ENCODE results near the gene CX3CR1. TPM values are rescaled to one million over a fixed set of nuclear protein-coding genes. Genes with fewer than 3 reads are reported as not detected.

The CX3CR1 gene
- total and polyA plus RNA-seq, 2 of the 4 experiments (the other 2 are of a cell fraction) = not detected

GRCh38 chr3:39221141-39221530 lies 58.7 kb downstream of the CX3CR1 start:
- Histone ChIP-seq H3K36me3 (ENCODE audit: control insufficient read depth, insufficient read depth, low read length) (no peaks in the 10 kb centered on the region), H3K27ac (ENCODE audit: insufficient read depth, low read length) (no peak overlapping the region), H3K4me1 (ENCODE audit: control insufficient read depth, insufficient read depth, low read length) (no peaks in the 10 kb centered on the region), H4K20me1 (ENCODE audit: insufficient read depth, low read length) (no peaks in the 10 kb centered on the region), H3K9me1 (ENCODE audit: insufficient read depth, low read length) (no peaks in the 10 kb centered on the region), H3K9me3 (ENCODE audit: control insufficient read depth, insufficient read depth, low read length) (no peaks in the 10 kb centered on the region), H2BK120ac (ENCODE audit: low read depth, low read length) (no peak overlapping the region), H2BK5ac (ENCODE audit: low read depth, low read length, poor library complexity, severe bottlenecking) (no peak overlapping the region), H2AFZ (replicated peaks; ENCODE audit: low read length, poor library complexity) (no peak overlapping the region), H4K8ac (ENCODE audit: low read depth in 2 of 2, low read length in 2 of 2) (no peak overlapping the region), H4K91ac (ENCODE audit: insufficient read depth, low read depth, low read length) (no peak overlapping the region), H3K4me2 (ENCODE audit: low read depth, low read length) (no peak overlapping the region), H3K79me1 (ENCODE audit: low read depth in 1 of 2, low read length in 2 of 2) (no peaks in the 10 kb centered on the region), H3K14ac (replicated peaks; ENCODE audit: low read depth, low read length) (no peak overlapping the region), H2BK15ac (ENCODE audit: low read depth, low read length) (no peak overlapping the region), H3K23ac (ENCODE audit: low read depth, low read length) (no peak overlapping the region), H2AK9ac (replicated peaks; ENCODE audit: low read depth, low read length, poor library complexity) (no peak overlapping the region), H2BK20ac (ENCODE audit: low read depth, low read length) (no peak overlapping the region), H3K4ac (ENCODE audit: low read depth, low read length) (no peak overlapping the region), H3K56ac (ENCODE audit: extremely low read depth, insufficient read depth, low read length) (no peak overlapping the region), H3K27me3 (ENCODE audit: control insufficient read depth, insufficient read depth, low read length) (peaks cover 23% of the 10 kb centered on the region), H2AK5ac (ENCODE audit: low read depth, low read length) (no peak overlapping the region), H4K5ac (ENCODE audit: low read depth, low read length) (no peak overlapping the region), H3K18ac (ENCODE audit: low read depth, low read length) (no peak overlapping the region), H3K9ac (ENCODE audit: low read depth, low read length) (no peak overlapping the region), H3K4me3 (ENCODE audit: insufficient read depth, low read depth, low read length) (no peak overlapping the region)
- TF ChIP-seq CHD1 (IDR thresholded peaks at IDR 0.05; ENCODE audit: low read depth, low read length) (no peak), SMC3 (IDR thresholded peaks at IDR 0.05; ENCODE audit: low read depth, low read length) (no peak), MXI1 (IDR thresholded peaks at IDR 0.05; ENCODE audit: borderline replicate concordance, low read depth, low read length) (no peak), RFX5 (IDR thresholded peaks at IDR 0.05; ENCODE audit: low read depth, low read length) (no peak)
- BruUV-seq (replicated peaks) = no TSS peak
- ChIA-PET CTCF (no interaction called here), POLR2A (ENCODE audit: unreplicated experiment) (no interaction called here)
- dilution Hi-C loops (cut with HindIII; ENCODE audit: low sequenced_read_pairs, unreplicated experiment) (no loop called here), intact Hi-C loops (cut with micrococcal nuclease) (no loop called here), in situ Hi-C loops (cut with MboI; ENCODE audit: low sequenced_read_pairs) (no loop called here)
- no peak for DNase-seq
- ATAC-seq (ENCODE audit: low read depth) = no peak
